ENCODE data around the gene TAF1C.

TAF1C gene

DNA sequence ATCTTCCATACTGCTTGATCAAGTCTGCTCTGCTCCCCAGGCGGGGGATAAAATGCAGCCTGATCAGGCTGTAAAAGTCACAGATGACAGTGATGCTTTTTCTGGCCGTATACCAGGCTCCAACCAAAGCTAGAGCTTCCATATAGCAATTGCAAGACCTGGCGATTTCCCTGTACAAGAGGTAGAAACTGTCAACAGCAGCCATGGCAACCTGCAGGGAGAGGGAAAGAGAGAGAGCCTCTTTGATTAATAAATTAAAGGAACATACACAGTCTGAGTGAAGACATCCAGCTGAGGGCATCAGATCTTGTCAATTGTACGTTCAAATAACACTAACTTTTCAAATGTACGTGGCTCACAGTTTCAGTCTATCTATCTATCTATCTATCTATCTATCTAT, 55.7 kb downstream of the TAF1C start:
- no peak overlapping the region for H3K4me3 ChIP-seq (ENCODE audit: low read length)
- no peak for DNase-seq (ENCODE audit: low read depth)
- TF ChIP-seq, protein P1, sequence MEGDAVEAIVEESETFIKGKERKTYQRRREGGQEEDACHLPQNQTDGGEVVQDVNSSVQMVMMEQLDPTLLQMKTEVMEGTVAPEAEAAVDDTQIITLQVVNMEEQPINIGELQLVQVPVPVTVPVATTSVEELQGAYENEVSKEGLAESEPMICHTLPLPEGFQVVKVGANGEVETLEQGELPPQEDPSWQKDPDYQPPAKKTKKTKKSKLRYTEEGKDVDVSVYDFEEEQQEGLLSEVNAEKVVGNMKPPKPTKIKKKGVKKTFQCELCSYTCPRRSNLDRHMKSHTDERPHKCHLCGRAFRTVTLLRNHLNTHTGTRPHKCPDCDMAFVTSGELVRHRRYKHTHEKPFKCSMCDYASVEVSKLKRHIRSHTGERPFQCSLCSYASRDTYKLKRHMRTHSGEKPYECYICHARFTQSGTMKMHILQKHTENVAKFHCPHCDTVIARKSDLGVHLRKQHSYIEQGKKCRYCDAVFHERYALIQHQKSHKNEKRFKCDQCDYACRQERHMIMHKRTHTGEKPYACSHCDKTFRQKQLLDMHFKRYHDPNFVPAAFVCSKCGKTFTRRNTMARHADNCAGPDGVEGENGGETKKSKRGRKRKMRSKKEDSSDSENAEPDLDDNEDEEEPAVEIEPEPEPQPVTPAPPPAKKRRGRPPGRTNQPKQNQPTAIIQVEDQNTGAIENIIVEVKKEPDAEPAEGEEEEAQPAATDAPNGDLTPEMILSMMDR (IDR thresholded peaks at IDR 0.05; ENCODE audit: insufficient read depth, low read depth, low read length, missing control alignments), result no peak

All from epithelial cell of esophagus (primary cell).